H1 (cell line): ENCODE results near the gene ALDH4A1.

ENCODE experiments used
- CHD2 ChIP-seq: IDR thresholded peaks from 2 replicates; pipeline ENCODE4 v1.6.1; 2012; ENCODE audit warnings: low read length, improper control_type of control experiment
- EP300 ChIP-seq, 2 experiments: IDR thresholded peaks; 1 replicate in 1 of 2; 2 replicates in 1 of 2; pipeline ENCODE4 v1.6.1; 2011 to 2012; ENCODE audit warnings: low read depth in 2 of 2, low read length in 2 of 2, mild to moderate bottlenecking in 2 of 2, borderline replicate concordance in 1 of 2, inconsistent platforms in 1 of 2, moderate library complexity in 1 of 2
- GTF2F1 ChIP-seq: IDR thresholded peaks from 2 replicates; pipeline ENCODE4 v1.6.1; 2012; ENCODE audit warnings: low read depth, low read length, improper control_type of control experiment, borderline replicate concordance
- POLR2A ChIP-seq, 2 experiments: IDR thresholded peaks; 1 replicate in 1 of 2; 2 replicates in 1 of 2; pipeline ENCODE4 v1.6.1; 2011; ENCODE audit warnings: low read depth in 2 of 2, low read length in 2 of 2, mild to moderate bottlenecking in 2 of 2; ENCODE audit errors: control extremely low read depth in 1 of 2
- SUZ12 ChIP-seq: fragments of 200-600 bp; sonication (generic); IDR thresholded peaks from 2 replicates; pipeline ENCODE4 v1.6.1; 2012; ENCODE audit warnings: mild to moderate bottlenecking, inconsistent platforms, low read length, moderate library complexity, mixed read lengths

DNA sequence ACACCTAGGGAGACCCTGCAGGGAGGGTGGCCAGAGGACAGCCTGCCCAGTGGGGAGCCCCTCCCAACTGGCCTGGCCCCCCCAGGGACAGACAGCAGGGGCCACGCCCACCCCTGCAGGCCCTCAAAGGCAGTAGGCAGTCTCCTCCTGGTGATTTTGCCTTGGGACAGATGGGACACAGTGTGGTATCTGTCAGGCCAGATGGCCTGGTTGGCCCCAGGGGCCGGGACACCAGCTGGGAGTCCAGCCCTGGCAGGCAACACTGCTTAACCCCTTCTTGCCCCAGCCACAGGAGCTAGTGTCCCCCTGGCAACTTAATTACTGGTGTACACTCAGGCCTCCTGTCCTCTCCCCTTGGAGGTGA, 36.3 kb upstream of the ALDH4A1 start:
- TF ChIP-seq SUZ12 (no peak), POLR2A (IDR thresholded peaks at IDR 0.05; ENCODE audit: control extremely low read depth in 1 of 2, low read depth in 2 of 2, low read length in 2 of 2) (no peak), EP300 (IDR thresholded peaks at IDR 0.05; ENCODE audit: borderline replicate concordance in 1 of 2, low read depth in 2 of 2, low read length in 2 of 2) (no peak), CHD2 (no peak), GTF2F1 (no peak)
